ENCODE data around the gene IQCF6.

DNA sequence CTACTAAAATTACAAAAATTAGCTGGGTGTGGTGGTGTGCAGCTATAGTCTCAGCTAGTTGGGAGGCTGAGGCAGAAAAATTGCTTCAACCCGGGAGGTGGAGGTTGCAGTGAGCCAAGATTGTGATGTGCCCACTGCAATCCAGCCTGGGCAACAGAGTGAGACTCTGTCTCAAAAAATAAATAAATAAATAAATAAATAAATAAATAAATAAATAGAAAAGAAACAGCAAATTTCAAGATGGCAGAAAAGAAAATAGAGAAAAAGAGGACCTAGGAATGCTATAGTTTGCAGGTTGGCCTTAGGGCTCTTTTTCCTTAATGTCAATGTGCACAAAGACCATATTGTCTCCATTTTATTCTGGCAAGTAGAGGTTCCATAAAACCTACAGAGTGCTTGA lies 28.2 kb downstream of the IQCF6 start:
- TF ChIP-seq, protein P1, sequence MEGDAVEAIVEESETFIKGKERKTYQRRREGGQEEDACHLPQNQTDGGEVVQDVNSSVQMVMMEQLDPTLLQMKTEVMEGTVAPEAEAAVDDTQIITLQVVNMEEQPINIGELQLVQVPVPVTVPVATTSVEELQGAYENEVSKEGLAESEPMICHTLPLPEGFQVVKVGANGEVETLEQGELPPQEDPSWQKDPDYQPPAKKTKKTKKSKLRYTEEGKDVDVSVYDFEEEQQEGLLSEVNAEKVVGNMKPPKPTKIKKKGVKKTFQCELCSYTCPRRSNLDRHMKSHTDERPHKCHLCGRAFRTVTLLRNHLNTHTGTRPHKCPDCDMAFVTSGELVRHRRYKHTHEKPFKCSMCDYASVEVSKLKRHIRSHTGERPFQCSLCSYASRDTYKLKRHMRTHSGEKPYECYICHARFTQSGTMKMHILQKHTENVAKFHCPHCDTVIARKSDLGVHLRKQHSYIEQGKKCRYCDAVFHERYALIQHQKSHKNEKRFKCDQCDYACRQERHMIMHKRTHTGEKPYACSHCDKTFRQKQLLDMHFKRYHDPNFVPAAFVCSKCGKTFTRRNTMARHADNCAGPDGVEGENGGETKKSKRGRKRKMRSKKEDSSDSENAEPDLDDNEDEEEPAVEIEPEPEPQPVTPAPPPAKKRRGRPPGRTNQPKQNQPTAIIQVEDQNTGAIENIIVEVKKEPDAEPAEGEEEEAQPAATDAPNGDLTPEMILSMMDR (IDR thresholded peaks at IDR 0.05; ENCODE audit: extremely low read depth in 1 of 2, insufficient read depth in 1 of 2, low read depth in 1 of 2, low read length in 2 of 2), result no peak
- TF ChIP-seq POLR2A (IDR thresholded peaks at IDR 0.05; ENCODE audit: low read depth, low read length) (no peak), GATA2 (IDR thresholded peaks at IDR 0.05; ENCODE audit: insufficient read depth, insufficient read length, low read depth, low read length) (no peak)

Data from endothelial cell of umbilical vein (primary cell).